Spleen (tissue), 7 donors: ENCODE results near the gene LRIG1.

Experiments used
- CTCF ChIP-seq, 11 experiments: fragments of 200-600 bp in 7 of 11; fragments of 450-650 bp in 4 of 11; sonication (generic) in 4 of 11; IDR thresholded peaks in 8 of 11; conservative IDR thresholded peaks in 3 of 11; 1 replicate in 7 of 11; 2 replicates in 4 of 11; pipeline versions ENCODE4 v1.4.0 to v1.8.0; 2016 to 2021; ENCODE audit warnings: antibody characterized with exemption in 11 of 11, inconsistent platforms in 4 of 11, mild to moderate bottlenecking in 1 of 11
- POLR2A ChIP-seq, 3 donors: fragments of 450-650 bp; IDR thresholded peaks; one replicate each; pipeline ENCODE4 v1.5.1; 2017; ENCODE audit warnings: antibody characterized with exemption in 3 of 3, mild to moderate bottlenecking in 1 of 3
- donor health status: DM: no; HTN: no; CAD: no; lungs with moderate emphysema.
- donor health status: DM: no; HTN: no; CAD: no.
- donor health status: DM: no; HTN: no; CAD: no.

- TF ChIP-seq CTCF (IDR thresholded peaks at IDR 0.05 in 8 of 11, conservative IDR thresholded peaks at IDR 0.05 in 3 of 11) (no peak), POLR2A (IDR thresholded peaks at IDR 0.05) (no peak)
These were observed 107.9 kb downstream of the LRIG1 start for GRCh38 chr3:66392966-66393332.
